Ascending aorta (tissue), 2 donors: ENCODE results near the gene EIF4ENIF1. TPM values are rescaled to one million over a fixed set of nuclear protein-coding genes. Genes with fewer than 3 reads are reported as not detected.
"Not testable (repeated sequence)": the region's sequence is repeated elsewhere in the genome, so short reads cannot be mapped to it uniquely, and the experiment has no call there.

Experiments
- DNase-seq, 2 donors: peaks; one replicate each; pipeline ENCODE4 v3.0.0-alpha.2; 2019; ENCODE audit warnings: low spot score in 2 of 2
- H3K27ac ChIP-seq, 2 donors: fragments of 200-600 bp; sonication (generic); one replicate each; pipeline ENCODE4 v1.5.1; 2016 to 2017; ENCODE audit warnings: mild to moderate bottlenecking in 1 of 2
- H3K27me3 ChIP-seq: fragments of 200-600 bp; sonication (generic); one replicate; pipeline ENCODE4 v1.5.1; 2017
- H3K36me3 ChIP-seq, 2 donors: fragments of 200-600 bp; sonication (generic); one replicate each; pipeline ENCODE4 v1.5.1; 2016
- H3K4me1 ChIP-seq, 2 donors: fragments of 200-600 bp; sonication (generic); one replicate each; pipeline ENCODE4 v1.5.1; 2016 to 2017; ENCODE audit warnings: mild to moderate bottlenecking in 1 of 2
- H3K4me3 ChIP-seq, 2 donors: fragments of 200-600 bp; sonication (generic); one replicate each; pipeline ENCODE4 v1.5.1; 2016 to 2017; ENCODE audit warnings: mild to moderate bottlenecking in 1 of 2
- H3K9me3 ChIP-seq, 2 donors: fragments of 200-600 bp; sonication (generic); one replicate each; pipeline ENCODE4 v1.5.1; 2016
- intact Hi-C: fragments of 100-400 bp; cut with DNase I; formaldehyde crosslinking; loops from one replicate; pipeline ENCODE4 v1.15.1; 2023
- total RNA-seq: library from RNA; depleted of rRNA; stranded (reverse); fragments of >200 nt; gene quantifications from one replicate; pipeline ENCODE4 v1.1.0, GENCODE V29; 2016
- TF ChIP-seq, protein P1 (sequence below), 3 experiments: fragments of 200-600 bp in 2 of 3; fragments of 450-650 bp in 1 of 3; sonication (generic) in 2 of 3; IDR thresholded peaks; one replicate each; pipeline ENCODE4 v1.5.1; 2016 to 2019; ENCODE audit warnings: antibody characterized with exemption in 3 of 3, mild to moderate bottlenecking in 1 of 3, moderate library complexity in 1 of 3

The EIF4ENIF1 gene
- total RNA-seq, 1 donor from 2014 or later = 12.7 TPM

DNA sequence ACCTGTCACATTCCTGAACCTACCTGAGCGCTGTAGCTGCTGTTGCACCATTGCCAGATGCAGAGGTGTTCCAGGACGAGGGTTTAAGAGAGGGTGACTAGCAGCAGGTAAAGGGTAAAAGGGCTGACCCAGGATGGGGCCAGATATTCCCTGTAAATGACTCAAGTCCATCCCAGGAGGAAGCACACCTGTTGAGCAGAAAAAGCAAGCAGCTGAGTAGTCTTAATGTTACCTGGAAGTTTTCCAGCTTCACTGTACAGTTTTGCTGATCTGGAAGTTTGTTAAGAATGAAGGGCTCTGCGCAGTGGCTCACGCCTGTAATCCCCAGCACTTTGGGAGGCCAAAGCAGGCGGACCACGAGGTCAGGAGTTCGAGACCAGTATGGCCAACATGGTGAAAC is 49.0 kb downstream of the EIF4ENIF1 start:
- Histone ChIP-seq H3K27ac (no peak overlapping the region), H3K36me3 (peaks cover 74 to 99% of the 10 kb centered on the region in 2 donors), H3K4me1 (no peaks in the 10 kb centered on the region), H3K9me3 (no peaks in the 10 kb centered on the region), H3K27me3 (no peaks in the 10 kb centered on the region), H3K4me3 (no peak overlapping the region)
- TF ChIP-seq, protein P1, sequence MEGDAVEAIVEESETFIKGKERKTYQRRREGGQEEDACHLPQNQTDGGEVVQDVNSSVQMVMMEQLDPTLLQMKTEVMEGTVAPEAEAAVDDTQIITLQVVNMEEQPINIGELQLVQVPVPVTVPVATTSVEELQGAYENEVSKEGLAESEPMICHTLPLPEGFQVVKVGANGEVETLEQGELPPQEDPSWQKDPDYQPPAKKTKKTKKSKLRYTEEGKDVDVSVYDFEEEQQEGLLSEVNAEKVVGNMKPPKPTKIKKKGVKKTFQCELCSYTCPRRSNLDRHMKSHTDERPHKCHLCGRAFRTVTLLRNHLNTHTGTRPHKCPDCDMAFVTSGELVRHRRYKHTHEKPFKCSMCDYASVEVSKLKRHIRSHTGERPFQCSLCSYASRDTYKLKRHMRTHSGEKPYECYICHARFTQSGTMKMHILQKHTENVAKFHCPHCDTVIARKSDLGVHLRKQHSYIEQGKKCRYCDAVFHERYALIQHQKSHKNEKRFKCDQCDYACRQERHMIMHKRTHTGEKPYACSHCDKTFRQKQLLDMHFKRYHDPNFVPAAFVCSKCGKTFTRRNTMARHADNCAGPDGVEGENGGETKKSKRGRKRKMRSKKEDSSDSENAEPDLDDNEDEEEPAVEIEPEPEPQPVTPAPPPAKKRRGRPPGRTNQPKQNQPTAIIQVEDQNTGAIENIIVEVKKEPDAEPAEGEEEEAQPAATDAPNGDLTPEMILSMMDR (IDR thresholded peaks at IDR 0.05) = no peak
- no peak for DNase-seq
- intact Hi-C loops = no loop called here

DNA sequence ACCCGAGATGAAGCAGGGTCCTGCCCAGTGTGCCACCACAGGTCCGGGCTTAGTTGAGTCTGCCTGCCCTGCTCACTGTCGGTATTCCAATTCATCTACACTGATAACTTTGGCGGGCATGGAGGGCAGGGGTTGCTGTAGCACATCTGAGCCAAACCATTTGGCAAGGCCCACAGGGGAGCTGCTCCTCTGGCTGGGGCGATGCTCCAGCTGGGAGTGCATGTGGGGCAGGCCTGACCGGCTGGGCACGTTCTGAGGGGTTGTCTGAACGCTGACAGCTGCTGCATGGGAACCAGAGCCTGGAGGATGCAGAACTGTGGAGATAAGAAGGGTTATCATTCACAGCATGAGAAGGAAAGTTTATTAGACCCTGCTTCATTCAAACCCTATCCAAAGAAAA is 49.8 kb downstream of the EIF4ENIF1 start:
- Histone ChIP-seq H3K4me3 (no peak overlapping the region), H3K27ac (no peak overlapping the region), H3K36me3 (peaks cover 77 to 99% of the 10 kb centered on the region in 2 donors), H3K4me1 (no peaks in the 10 kb centered on the region), H3K27me3 (no peaks in the 10 kb centered on the region), H3K9me3 (no peaks in the 10 kb centered on the region)
- DNase-seq = no peak
- intact Hi-C loops = no loop called here
- TF ChIP-seq, protein P1 (IDR thresholded peaks at IDR 0.05) = no peak

DNA sequence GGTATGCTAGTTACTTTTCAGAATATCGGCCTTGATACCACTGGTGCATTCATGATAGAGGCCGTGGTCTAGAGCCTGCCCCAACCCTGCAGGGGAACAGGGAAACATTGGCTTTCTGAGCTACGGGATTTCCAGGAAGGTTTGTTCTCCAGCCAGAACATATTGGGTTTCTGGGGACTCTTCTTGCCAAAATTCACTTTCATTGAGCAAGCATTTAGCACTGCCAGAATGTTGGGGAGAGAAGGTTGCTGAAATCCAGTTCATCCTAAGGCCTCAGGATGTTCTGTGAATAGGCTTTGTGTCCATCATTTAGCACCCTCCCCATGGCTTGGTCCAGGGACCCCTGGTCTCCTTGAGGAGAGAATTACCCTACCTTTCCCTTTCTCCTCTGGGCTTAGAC is 53.5 kb downstream of the EIF4ENIF1 start:
- no peaks in the 10 kb centered on the region for H3K9me3 ChIP-seq
- peaks cover 79 to 90% of the 10 kb centered on the region in 2 donors for H3K36me3 ChIP-seq
- intact Hi-C loops = no loop called here
- TF ChIP-seq, protein P1 (IDR thresholded peaks at IDR 0.05) = no peak
- H3K4me3 ChIP-seq = no peak overlapping the region
- no peaks in the 10 kb centered on the region for H3K4me1 ChIP-seq
- no peaks in the 10 kb centered on the region for H3K27me3 ChIP-seq
- no peak for DNase-seq
- no peak overlapping the region for H3K27ac ChIP-seq

DNA sequence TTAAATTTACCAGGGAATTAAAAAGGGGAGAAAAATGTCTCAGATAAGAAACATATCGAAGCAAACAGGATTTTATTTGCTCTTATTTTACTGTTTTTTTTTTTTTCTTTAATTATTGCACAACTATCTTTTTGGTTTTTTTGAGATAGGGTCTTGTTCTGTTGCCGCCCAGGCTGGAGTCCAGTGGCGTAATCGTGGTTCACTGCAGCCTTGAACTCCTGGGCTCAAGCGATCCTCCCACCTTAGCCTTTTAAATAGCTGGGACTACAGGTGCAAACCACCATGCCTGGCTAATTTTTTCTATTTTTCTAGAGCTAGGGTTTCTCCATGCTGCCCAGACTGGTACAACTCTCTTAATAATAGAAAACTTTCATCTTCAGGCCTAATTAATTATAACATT is 57.7 kb downstream of the EIF4ENIF1 start:
- no peak overlapping the region for H3K4me3 ChIP-seq
- H3K36me3 ChIP-seq = peaks cover 79 to 92% of the 10 kb centered on the region in 2 donors
- no peak for DNase-seq
- intact Hi-C loops = no loop called here
- no peak overlapping the region for H3K27ac ChIP-seq
- no peaks in the 10 kb centered on the region for H3K4me1 ChIP-seq
- H3K27me3 ChIP-seq = no peaks in the 10 kb centered on the region
- H3K9me3 ChIP-seq = no peaks in the 10 kb centered on the region
- TF ChIP-seq, protein P1 (IDR thresholded peaks at IDR 0.05) = no peak

DNA sequence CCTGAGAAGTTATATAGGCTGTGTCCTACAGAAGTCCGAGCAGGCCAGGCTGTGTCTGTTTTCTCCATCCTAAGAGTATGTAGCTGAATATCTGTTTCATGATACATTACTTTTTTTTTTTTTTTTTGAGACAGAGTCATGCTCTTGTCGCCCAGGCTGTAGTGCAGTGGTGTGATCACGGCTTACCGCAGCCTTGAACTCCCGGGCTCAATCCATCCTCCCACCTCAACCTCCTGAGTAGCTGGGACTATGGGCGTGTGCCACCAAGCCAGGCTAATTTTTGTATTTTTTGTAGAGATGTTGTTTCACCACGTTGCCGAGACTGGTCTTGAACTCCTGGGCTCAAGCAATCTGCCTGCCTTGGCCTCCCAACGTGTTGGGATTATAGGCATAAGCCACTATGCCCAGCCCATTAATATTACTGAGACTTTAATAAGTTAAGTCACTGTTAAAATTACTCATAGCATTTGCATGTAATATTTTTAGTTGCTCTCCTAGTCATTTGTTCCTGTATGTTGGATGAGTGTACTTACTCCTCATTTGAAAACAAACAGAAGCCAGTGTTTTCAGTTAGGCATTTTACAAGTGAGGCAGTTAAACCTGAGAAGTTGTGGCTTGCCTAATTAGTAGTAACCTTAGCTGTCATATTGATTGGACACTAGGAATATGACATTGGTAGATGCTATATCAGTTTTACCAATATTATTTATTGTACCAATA is 64.2 kb downstream of the EIF4ENIF1 start:
- Histone ChIP-seq H3K27ac (no peak overlapping the region), H3K27me3 (no peaks in the 10 kb centered on the region), H3K36me3 (peaks cover 89 to 93% of the 10 kb centered on the region in 2 donors)

DNA sequence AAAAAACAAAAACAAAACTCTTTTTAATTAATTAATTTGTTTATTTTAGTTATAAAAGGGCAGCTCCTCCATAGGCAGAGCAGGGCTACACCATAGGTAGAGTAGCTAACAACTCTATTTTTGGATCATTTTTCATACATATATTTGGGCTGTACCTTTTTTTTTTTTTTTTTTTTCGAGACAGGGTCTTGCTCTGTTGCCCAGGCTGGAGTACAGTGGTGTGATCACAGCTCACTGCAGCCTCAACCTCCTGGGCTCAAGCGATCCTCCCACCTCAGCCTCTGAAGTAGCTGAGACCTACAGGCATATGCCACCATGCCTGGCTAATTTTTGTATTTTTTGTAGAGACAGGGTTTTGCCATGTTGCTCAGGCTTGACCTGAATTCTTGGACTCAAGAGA is 87.3 kb downstream of the EIF4ENIF1 start:
- H3K9me3 ChIP-seq, H3K27me3 ChIP-seq, intact Hi-C loops, DNase-seq, H3K4me3 ChIP-seq, H3K27ac ChIP-seq: not testable (repeated sequence)
- H3K36me3 ChIP-seq = peaks cover 29 to 43% of the 10 kb centered on the region in 2 donors
- peaks cover 8 to 11% of the 10 kb centered on the region in 2 donors for H3K4me1 ChIP-seq

More for the DNA sequence above, 64.2 kb downstream of the EIF4ENIF1 start:
- TF ChIP-seq, protein P1 (IDR thresholded peaks at IDR 0.05) = no peak
- DNase-seq = no peak
- no peak overlapping the region for H3K4me3 ChIP-seq
- intact Hi-C loops = no loop called here
- H3K4me1 ChIP-seq = no peaks in the 10 kb centered on the region
- H3K9me3 ChIP-seq = no peaks in the 10 kb centered on the region
